ENCODE data around the gene ZFC3H1.

- TF ChIP-seq CTCF (IDR thresholded peaks at IDR 0.05) (no peak), POLR2A (IDR thresholded peaks at IDR 0.05) (no peak)
Observed at GRCh38 chr12:71605039-71605438, 58.6 kb downstream of the ZFC3H1 start.

Measured in breast epithelium (tissue), 3 donors.